NCI-H748 treated with DMSO at 0.1 percent for 48 hours (cell line): Measurements from ENCODE around the gene PRR19.

ENCODE experiments used
- DNase-seq: peaks from one replicate; lab custom pipeline; 2025; lab: John Stamatoyannopoulos, UW

Gene PRR19

GRCh38 chr19:42295342-42295741 is 6.6 kb upstream of the PRR19 start:
- DNase-seq, result no peak

- DNase-seq, result peak; percentile 64
These were observed 6.0 kb upstream of the PRR19 start for GRCh38 chr19:42295831-42296525.

- DNase-seq, result no peak
These were observed 4.9 kb upstream of the PRR19 start for GRCh38 chr19:42297039-42297438.

GRCh38 chr19:42303101-42303464 is 1.2 kb downstream of the PRR19 start:
- no peak for DNase-seq

- DNase-seq, result no peak
These were observed 1.9 kb downstream of the PRR19 start for GRCh38 chr19:42303876-42304275.

- DNase-seq, result no peak
These were observed 4.7 kb downstream of the PRR19 start for GRCh38 chr19:42306646-42307045.

GRCh38 chr19:42309686-42310085 is 7.8 kb downstream of the PRR19 start:
- no peak for DNase-seq

- no peak for DNase-seq
These were observed 9.7 kb downstream of the PRR19 start for GRCh38 chr19:42311657-42312056.

GRCh38 chr19:42312370-42312769 is 10.4 kb downstream of the PRR19 start:
- no peak for DNase-seq

- DNase-seq, result peak; percentile 34
These were observed 11.3 kb downstream of the PRR19 start, which contains the start of gene TMEM145 for GRCh38 chr19:42313096-42313839. Gene TMEM145, plus strand, starts transcription at chr19:42313309. Its CDS starts 68 bp downstream, at chr19:42313377.

- no peak for DNase-seq
These were observed 12.2 kb downstream of the PRR19 start for GRCh38 chr19:42313840-42314755.

- no peak for DNase-seq
These were observed 13.1 kb downstream of the PRR19 start for GRCh38 chr19:42315024-42315423.

GRCh38 chr19:42316223-42317211 is 14.6 kb downstream of the PRR19 start:
- no peak for DNase-seq

GRCh38 chr19:42317535-42317934 is 15.6 kb downstream of the PRR19 start:
- DNase-seq, result no peak

GRCh38 chr19:42322305-42322704 is 20.4 kb downstream of the PRR19 start:
- no peak for DNase-seq

GRCh38 chr19:42323473-42323851 is 21.5 kb downstream of the PRR19 start:
- DNase-seq, result no peak

- DNase-seq, result no peak
These were observed 22.1 kb downstream of the PRR19 start for GRCh38 chr19:42323852-42324654.

- no peak for DNase-seq
These were observed 22.8 kb downstream of the PRR19 start for GRCh38 chr19:42324655-42325307.

- DNase-seq, result peak; percentile 100
These were observed 23.5 kb downstream of the PRR19 start, which contains the start of gene MEGF8 for GRCh38 chr19:42325308-42325895. Gene MEGF8, plus strand, starts transcription at chr19:42325635. Its CDS starts 609 bp downstream, at chr19:42326244.
